RWPE1 (cell line): ENCODE data around the gene WNK3.
"Not testable (repeated sequence)": the region's sequence is repeated elsewhere in the genome, so short reads cannot be mapped to it uniquely, and the experiment has no call there.

Source experiments
- CTCF ChIA-PET: fragments of 350-600 bp; sonication (Branson Sonifier 250); formaldehyde crosslinking; extraction: SDS; loops from one replicate; lab custom pipeline; 2021; lab: Yijun Ruan, JAX
- POLR2A ChIA-PET: fragments of 400-600 bp; formaldehyde crosslinking; extraction: SDS; loops from one replicate; lab custom pipeline; 2020; ENCODE audit warnings: antibody characterized with exemption; ENCODE audit not compliant: low non-redundant PET; lab: Yijun Ruan, JAX
- DNase-seq: peaks from one replicate; pipeline ENCODE4 v3.0.0; 2012; ENCODE audit warnings: low spot score
- H3K27ac ChIP-seq: fragments of 450-650 bp; 2 replicates; pipeline ENCODE4 v1.5.1; 2017
- TF ChIP-seq, protein P1 (sequence below): fragments of 450-650 bp; conservative IDR thresholded peaks from 2 replicates; pipeline ENCODE4 v1.5.1; 2017; ENCODE audit warnings: low read depth, mild to moderate bottlenecking

Gene WNK3

DNA sequence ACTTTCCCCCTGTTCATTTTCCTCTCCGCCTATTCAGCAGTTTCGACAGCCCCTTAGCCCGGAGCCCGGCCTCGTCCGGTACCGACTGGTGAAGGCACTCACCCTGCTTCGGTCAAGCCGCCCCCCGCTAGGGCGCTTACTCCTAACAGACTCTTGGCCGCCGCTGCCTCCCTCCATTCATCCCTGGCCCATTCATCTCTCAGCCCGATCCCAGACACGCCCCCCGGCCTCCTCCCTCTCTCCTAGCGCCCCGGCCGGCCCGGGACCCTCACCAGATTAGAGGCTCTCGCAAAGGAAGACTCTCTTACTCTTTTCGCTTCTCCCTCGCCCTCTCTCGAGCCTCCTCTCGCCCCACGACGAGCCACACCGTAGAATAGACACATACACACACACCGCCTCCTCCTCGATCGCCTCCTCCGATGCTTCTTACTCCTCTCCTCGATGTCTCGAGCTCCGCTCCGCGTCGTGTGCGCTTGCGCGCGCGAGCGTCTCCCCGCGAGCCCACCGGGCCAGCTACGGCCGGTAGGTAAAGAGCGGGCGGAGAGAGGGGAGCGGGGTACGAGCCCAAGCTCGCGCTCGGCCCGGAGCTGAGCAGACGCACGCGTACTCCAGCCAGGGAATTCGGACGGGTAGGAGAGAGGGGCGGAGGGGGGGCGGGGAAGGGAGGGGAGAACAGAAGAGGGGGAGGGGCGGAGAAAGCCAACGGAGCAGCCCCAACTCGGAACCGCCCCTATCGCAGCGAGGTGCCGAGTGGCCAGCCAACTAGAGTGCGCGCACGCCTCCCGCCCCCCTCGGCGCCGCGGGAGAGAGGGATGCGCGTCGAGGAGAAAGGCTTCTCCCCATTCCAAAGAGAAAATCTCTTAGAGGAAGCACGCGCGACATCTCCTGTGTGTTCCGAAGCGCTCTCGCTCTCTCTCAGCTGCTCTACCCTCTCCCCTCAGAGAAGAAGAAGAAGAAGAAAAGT lies at the start of gene WNK3:
Gene WNK3 (minus strand): TSS at position 633 of the 964 bp plus-strand sequence.
- TF ChIP-seq, protein P1, sequence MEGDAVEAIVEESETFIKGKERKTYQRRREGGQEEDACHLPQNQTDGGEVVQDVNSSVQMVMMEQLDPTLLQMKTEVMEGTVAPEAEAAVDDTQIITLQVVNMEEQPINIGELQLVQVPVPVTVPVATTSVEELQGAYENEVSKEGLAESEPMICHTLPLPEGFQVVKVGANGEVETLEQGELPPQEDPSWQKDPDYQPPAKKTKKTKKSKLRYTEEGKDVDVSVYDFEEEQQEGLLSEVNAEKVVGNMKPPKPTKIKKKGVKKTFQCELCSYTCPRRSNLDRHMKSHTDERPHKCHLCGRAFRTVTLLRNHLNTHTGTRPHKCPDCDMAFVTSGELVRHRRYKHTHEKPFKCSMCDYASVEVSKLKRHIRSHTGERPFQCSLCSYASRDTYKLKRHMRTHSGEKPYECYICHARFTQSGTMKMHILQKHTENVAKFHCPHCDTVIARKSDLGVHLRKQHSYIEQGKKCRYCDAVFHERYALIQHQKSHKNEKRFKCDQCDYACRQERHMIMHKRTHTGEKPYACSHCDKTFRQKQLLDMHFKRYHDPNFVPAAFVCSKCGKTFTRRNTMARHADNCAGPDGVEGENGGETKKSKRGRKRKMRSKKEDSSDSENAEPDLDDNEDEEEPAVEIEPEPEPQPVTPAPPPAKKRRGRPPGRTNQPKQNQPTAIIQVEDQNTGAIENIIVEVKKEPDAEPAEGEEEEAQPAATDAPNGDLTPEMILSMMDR: no peak
- ChIA-PET POLR2A (no interaction called here), CTCF (interaction anchor here (0.6 kb wide), 1 partner anchor 41 kb away, joined by 4 read pairs; no protein-coding TSS in a partner anchor)
- H3K27ac ChIP-seq: peak within 1 kb of the TSS; percentile 87
- DNase-seq: peak; percentile 60

DNA sequence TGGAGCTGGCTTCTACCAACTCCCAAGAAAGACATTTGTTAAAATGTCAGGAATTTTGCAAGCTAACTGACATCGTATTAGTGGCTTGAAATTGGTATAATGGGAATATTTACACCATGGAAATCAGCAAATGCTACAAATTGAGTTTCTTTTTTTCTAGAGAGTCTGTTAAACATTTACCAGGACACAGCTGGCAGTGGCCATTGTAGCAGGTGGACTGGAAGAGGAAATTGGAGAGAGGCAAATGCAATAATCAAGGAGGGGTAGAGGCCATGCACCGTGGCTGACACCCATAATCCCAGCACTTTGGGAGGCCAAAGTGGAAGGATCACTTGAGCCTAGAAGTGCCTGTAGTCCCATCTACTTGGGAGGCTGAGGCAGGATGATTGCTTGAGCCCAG lies 49.4 kb upstream of the WNK3 start:
- ChIA-PET POLR2A (no interaction called here), CTCF (no interaction called here)
- no peak for DNase-seq
- TF ChIP-seq, protein P1: no peak
- H3K27ac ChIP-seq: no peak overlapping the region

DNA sequence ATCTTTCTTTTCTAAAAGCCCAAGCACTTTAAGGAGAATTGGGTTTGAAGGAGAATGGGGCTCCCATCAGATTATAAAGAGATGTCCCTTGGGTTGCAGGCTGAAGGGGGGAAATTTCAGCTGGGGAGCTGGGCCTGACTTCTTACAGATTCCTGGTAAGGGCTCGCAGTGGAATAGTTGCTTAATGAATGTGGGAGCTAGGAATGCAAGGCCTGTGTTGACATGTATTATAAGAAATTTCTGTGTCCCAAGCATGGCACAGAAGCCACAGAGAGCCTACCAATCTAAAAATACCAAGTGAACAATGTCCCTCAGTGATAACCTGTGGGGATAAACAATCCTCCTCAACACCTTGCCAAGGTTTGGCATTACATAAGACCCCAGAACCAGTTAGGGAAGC lies 39.3 kb upstream of the WNK3 start:
- peak; percentile 31 for DNase-seq
- H3K27ac ChIP-seq: no peak overlapping the region
- CTCF ChIA-PET: no interaction called here
- POLR2A ChIA-PET: no interaction called here
- TF ChIP-seq, protein P1: no peak

DNA sequence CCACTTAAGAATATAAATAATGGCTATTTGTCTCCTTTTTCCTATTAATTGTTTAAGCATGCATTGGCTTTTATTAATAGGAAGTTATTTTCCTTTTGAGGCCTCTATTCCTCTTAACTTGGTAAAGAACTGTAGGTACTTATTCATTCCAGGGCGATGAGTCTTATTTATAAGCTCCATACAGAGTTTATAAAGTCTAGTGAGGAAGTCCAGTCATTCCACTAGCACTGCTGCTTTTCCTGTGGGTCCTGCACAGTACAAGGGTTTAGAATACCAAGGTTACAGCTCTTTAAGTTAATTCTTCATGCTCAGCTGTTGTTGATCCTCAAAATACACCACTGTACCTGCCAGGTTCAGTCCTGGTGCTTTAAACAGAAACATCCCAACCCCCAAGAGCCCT lies 28.5 kb upstream of the WNK3 start:
- no peak overlapping the region for H3K27ac ChIP-seq
- CTCF ChIA-PET: interaction anchor here (0.7 kb wide), 1 partner anchor 45 kb away, joined by 5 read pairs; no protein-coding TSS in a partner anchor
- TF ChIP-seq, protein P1: no peak
- DNase-seq: no peak
- POLR2A ChIA-PET: no interaction called here

DNA sequence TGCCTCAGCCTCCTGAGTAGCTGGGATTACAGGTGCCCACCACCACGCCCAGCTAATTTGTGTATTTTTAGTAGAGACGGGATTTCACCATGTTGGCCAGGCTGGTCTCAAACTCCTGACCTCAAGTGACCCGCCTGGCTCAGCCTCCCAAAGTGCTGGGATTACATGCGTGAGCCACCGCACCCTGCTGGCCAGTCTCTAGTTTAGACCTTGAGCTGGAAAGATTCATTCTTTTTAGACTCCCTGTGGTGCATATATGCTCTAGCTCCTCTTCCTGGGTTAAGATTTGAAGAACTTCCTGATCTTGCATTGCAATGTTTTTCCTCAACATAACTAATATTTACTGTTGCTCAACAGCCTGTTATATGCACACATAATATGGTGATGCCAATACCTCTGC lies 26.8 kb upstream of the WNK3 start:
- H3K27ac ChIP-seq, CTCF ChIA-PET, DNase-seq: not testable (repeated sequence)
- POLR2A ChIA-PET: interaction anchor here (0.6 kb wide), 1 partner anchor 14 kb away, joined by 3 read pairs; no protein-coding TSS in a partner anchor

DNA sequence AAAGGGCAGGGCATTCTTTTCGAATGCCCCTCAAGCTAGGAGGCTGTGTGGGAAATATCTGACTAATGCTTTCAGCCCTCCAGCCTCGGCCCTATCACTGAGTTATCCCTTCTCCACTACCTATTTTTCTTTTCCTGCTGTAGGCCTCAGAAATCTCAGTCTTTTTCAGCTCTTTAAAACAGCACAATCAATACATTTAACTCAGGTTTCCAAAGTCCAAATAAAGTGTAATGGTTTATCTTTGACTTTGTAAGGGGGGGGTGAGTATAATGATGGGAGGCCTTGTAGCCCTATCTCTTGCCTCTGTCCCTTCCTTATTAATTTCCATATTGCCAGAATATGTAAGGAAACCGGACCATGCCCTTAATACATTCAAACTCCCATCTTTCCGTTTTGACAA lies 1.6 kb upstream of the WNK3 start:
- H3K27ac ChIP-seq: peak overlapping the region; percentile 87
- TF ChIP-seq, protein P1: no peak
- POLR2A ChIA-PET: no interaction called here
- CTCF ChIA-PET: no interaction called here
- DNase-seq: no peak
